Head of caudate nucleus (tissue), 42 donors: Measurements from ENCODE around the gene IFNGR1.
"Not testable (repeated sequence)": the region's sequence is repeated elsewhere in the genome, so short reads cannot be mapped to it uniquely, and the experiment has no call there.

Source experiments
- DNase-seq, 42 donors: peaks; one replicate each; pipeline versions ENCODE4 v3.0.0 to v3.0.0-alpha.2; 2020 to 2021; ENCODE audit warnings: mixed read lengths in 7 of 42
- intact Hi-C: fragments of 100-400 bp; cut with DNase I; formaldehyde crosslinking; loops from one replicate; pipeline ENCODE4 v1.15.0; 2022

Gene IFNGR1

GRCh38 chr6:137216875-137217553 lies 2.2 kb downstream of the IFNGR1 start:
- DNase-seq: no peak
- intact Hi-C loops: no loop called here

DNA sequence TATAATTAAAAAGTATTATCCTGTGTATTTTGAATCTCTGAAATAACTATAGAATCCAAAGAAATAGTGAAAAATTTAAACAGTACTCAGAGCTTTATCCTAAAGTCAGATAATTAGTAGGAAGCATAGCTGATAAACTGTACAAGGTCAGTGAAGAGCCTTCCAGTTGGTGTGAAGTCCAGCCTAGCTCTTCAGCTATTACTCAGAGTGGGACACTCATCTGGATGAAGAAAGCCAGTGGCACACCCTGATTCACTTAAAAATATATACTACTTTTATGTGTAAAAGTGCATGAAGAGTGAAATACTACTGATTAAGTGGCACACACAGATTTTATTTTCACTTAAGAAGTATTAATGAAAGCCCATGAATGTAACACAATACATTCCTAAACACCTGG lies 3.1 kb downstream of the IFNGR1 start:
- DNase-seq: no peak
- intact Hi-C loops: no loop called here

DNA sequence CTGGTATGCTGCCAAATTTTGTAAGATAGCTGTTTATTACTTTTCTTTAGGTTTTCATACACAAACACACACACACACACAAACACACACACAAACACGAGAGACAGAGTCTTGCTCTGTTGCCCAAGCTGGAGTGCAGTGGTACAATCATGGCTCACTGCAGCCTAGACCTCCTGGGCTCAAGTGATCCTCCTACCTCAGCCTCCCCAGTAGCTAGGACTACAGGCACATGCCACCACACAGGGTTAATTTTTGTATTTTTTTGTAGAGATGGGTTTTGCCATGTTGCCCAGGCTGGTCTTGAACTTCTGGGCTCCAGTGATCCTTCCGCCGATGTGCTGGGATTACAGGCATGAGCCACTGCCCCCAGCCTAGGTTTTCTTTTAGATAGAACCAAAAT lies 3.6 kb downstream of the IFNGR1 start:
- intact Hi-C loops, DNase-seq: not testable (repeated sequence)

DNA sequence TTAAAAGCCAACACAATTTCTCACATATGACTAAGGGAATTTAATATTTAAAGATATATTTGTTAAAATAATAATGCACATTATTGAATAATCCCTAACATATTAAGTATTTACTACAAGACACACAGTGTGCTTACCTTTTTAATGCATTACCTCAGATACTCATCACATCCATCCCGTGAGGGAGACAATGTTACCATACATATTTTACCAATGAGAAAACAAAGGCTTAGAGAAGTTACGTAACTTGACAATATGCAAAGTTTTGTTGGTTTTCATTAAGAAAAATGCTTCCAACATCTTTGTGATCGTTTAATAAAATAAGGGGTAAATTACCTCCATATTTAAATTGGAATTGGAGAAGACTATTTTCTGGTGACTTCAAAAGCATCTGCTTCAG lies 4.3 kb downstream of the IFNGR1 start:
- DNase-seq: no peak
- intact Hi-C loops: no loop called here

DNA sequence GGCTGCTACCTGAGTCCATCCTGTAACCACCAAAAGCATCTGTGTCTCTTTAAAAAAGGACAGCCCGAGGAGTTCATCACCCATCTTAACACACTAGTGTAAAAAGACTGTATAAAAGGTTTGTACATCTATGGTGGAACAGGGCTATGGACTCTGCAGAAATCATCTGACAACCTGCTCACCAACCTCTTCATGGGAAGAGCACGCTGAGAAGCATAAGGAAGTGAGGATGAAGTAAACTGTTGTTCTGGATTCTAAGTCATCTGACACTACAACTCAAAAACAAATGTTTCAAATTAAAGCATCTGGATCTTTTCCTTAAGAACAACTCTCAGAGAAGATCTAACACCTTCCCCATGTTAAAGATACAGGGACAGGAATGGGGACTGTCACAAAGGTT lies 5.4 kb downstream of the IFNGR1 start:
- intact Hi-C loops: no loop called here
- DNase-seq: no peak

GRCh38 chr6:137213331-137213740 lies 5.8 kb downstream of the IFNGR1 start:
- intact Hi-C loops: no loop called here
- no peak for DNase-seq

GRCh38 chr6:137211910-137212309 lies 7.3 kb downstream of the IFNGR1 start:
- DNase-seq: no peak
- intact Hi-C loops: no loop called here

DNA sequence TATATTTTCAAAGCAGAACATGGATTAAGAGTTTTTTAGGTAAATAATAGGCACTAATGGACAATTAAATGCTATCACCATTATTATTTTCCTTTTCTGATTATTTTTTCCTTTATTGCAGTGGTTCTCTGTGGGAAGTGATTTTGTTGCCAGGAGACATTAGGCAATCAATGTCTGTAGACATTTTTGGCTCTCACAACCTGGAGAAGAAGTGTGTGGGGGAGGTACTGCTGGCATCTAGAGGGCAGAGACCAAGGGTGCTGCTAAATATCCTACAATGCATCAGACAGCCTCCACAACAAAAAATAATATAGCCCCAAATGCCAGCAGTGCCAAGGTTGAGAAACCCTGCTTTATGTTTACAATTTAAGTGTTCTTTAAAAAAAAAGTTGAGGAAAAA lies 8.3 kb downstream of the IFNGR1 start:
- DNase-seq: peak in 3 of 42 donors; percentile 24 to 67 (median 60)
- intact Hi-C loops: no loop called here

DNA sequence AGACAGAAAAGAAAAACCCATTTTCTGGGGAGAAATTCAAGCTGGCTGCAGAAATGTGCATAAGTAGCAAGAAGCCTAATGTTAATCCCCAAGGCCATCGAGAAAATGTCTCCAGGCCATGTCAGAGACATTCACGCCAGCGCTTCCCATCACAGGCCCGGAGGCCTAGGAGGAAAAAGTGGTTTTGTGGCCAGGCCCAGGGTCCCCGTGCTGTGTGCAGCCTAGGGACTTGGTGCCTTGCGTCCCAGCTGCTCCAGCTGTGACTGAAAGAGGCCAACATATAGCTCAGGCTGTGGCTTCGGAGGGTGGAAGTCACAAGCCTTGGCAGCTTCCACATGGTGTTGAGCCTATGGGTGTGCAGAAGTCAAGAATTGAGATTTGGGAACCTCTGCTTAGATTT lies 10.9 kb downstream of the IFNGR1 start:
- DNase-seq: no peak
- intact Hi-C loops: loop anchor here (10.0 kb wide), 1 partner anchor 113 kb away; no protein-coding TSS in a partner anchor

DNA sequence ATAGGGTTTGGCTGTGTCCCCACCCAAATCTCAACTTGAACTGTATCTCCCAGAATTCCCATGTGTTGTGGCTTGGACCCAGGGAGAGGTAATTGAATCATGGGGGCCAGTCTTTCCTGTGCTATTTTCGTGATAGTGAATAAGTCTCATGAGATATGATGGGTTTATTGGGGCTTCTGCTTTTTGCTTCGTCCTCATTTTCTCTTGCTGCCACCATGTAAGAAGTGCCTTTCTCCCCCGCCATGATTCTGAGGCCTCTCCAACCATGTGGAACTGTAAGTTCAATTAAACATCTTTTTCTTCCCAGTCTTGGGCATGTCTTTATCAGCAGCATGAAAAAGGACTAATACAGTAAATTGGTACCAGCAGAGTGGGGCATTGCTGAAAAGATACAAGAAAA lies 11.7 kb downstream of the IFNGR1 start:
- intact Hi-C loops: loop anchor here (10.0 kb wide), 1 partner anchor 113 kb away; no protein-coding TSS in a partner anchor
- not testable (repeated sequence) for DNase-seq

DNA sequence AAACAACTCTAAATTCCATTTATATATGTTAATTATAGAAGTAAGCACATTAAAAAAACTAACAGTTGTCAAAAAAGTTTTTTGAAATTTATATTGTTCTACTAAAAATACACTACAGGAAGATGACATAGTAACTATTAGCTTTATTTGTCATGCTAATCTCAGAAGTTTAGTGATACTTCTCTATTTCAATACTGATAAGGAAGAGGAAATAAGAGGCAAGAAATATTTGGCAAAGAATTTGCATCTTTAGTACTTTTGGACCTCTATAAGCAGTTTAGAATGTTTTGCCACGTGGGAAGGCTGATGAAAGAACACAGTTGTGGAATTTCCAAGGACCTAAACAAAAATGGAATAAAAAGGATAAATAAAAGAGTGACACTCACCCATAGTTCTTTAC lies 12.6 kb downstream of the IFNGR1 start:
- intact Hi-C loops: loop anchor here (10.0 kb wide), 1 partner anchor 112 kb away; no protein-coding TSS in a partner anchor
- no peak for DNase-seq

GRCh38 chr6:137203256-137203655 lies 15.9 kb downstream of the IFNGR1 start:
- intact Hi-C loops: loop anchor here (10.0 kb wide), 1 partner anchor 108 kb away; no protein-coding TSS in a partner anchor

DNA sequence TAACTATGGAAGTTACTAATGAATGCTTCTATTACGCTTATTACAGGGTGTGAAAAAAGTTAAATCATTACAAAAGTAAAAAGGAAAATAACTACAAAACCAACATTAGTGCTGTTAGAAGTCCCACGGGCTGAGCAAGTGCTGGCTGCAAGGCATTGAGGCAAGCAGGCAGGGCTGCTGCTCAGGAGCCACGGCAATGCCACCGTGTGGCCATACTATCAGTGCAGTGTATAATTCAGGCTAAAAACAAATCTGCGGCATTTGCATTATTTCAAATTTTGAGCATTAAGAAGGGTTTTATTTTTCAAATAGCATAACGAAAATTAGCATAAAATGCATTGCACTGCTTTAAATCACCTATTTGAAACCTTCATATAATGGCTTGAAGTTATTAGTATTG lies 17.1 kb downstream of the IFNGR1 start:
- intact Hi-C loops: loop anchor here (10.0 kb wide), 1 partner anchor 107 kb away; no protein-coding TSS in a partner anchor
- peak in 41 of 42 donors; percentile 22 to 82 (median 60) for DNase-seq

More at GRCh38 chr6:137203256-137203655, 15.9 kb downstream of the IFNGR1 start:
- DNase-seq: no peak

DNA sequence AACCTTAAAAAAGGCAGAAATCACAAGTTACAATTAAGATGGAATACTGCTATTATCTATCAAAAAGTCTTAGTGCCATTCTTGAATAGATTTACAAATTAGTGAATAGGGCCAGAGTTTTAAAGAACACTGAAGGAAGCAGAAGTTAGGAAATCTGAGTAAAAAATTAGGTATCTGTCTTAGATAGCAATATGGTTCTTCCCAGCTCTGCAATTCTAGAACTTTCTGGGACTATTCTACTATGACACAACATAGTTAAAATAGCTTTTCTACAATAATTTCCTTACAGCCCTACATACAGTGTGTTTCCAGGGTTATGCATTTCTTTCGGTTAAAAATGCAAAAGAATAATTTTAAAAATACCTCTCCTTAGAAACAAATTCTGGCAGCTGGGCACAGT lies 18.2 kb downstream of the IFNGR1 start:
- no peak for DNase-seq
- intact Hi-C loops: loop anchor here (10.0 kb wide), 1 partner anchor 106 kb away; no protein-coding TSS in a partner anchor

- intact Hi-C loops: loop anchor here (10.0 kb wide), 1 partner anchor 105 kb away; no protein-coding TSS in a partner anchor
- no peak for DNase-seq
Measured at GRCh38 chr6:137200288-137200687, 18.9 kb downstream of the IFNGR1 start.

- intact Hi-C loops: no loop called here
- no peak for DNase-seq
Measured at GRCh38 chr6:137197684-137198645, 21.2 kb downstream of the IFNGR1 start.

DNA sequence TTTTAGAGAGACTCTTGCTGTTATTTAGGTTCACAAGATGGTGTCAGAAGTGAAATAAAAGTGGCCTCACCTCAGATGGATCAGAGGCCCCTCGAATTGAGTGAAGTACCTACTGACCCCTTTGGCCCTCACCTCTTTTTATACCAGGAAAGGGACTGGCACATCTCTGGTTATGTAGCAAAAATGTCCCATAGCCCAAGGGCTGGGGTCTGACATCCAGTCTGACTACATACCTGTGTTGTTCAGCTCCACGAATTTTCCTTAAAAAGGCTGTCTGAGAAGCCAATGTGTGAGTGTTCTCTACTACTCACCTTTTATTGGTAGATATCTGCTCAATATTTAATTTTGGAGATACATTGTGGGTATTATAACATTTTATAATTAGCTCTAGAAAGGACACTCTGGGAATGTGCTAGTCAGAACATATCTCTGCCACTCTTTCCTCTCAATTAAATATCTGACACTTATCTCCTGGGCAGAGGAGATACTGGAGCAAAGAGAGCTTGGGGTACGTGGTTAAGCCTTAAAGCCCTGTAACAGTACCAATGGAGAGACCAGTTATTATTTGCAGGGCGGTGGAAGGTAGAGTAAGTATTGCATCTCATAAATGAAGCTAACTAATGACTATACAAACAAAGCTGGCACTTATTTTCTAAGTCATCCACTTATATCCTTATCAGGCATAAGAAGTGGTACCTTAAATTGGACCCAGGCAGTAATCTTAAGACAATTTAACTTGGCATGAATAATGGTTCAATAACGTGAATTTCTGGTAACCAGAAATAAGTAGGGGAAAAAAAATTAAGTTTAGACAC lies 25.7 kb downstream of the IFNGR1 start:
- intact Hi-C loops: no loop called here

DNA sequence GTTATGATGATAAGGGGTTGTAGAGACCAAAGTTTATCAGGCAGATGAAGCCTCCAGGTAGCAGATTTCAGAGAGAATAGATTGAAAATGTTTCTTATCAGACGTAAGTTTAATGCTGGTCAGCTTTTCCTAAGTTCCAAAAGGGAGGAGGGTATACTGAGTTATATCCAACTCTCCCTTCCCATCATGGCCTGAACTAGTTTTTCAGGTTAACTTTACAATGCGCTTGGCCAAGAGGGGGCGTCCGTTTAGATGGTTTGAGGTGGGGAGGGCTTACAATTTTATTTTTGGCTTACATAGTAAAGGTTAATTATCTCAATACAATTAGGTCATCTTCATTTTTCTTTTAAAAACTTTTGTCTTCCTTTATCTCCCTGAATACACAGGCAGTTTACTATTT lies 26.4 kb downstream of the IFNGR1 start:
- DNase-seq: no peak
- intact Hi-C loops: no loop called here

More for the DNA sequence above, 25.7 kb downstream of the IFNGR1 start:
- no peak for DNase-seq

DNA sequence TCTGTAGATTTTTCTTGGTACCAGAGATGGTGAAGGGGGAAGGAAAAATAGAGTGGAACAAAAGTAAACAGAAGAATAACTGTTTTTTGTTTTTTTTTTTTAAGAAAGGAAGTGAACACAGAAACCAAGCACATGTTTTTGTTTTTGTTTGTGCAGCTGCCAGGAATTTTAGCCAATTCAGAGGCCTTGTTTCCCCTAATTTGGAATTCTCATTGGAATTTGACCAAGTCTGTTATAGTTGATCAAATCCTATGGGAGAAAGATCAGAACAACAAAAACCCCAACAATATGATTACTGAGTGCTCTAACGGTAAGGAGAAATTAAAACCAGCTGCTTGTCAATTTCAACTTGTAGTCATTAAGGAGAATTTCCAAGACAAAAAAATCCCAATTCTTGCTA lies 27.5 kb downstream of the IFNGR1 start:
- DNase-seq: no peak
- intact Hi-C loops: no loop called here
